ENCODE measurements around the gene MEX3C.

MEX3C gene

GRCh38 chr18:51234117-51235008 is 36.9 kb upstream of the MEX3C start:
- Histone ChIP-seq H2BK120ac (ENCODE audit: insufficient read depth, low read length, poor library complexity) (no peak overlapping the region), H3K4me1 (ENCODE audit: control insufficient read depth in 1 of 2, insufficient read depth in 2 of 2, low read length in 2 of 2) (peaks cover 2 to 7% of the 10 kb centered on the region in 2 experiments), H3K79me1 (ENCODE audit: low read length) (no peaks in the 10 kb centered on the region), H3K9ac (ENCODE audit: low read length) (no peak overlapping the region), H3K14ac (ENCODE audit: low read length) (no peak overlapping the region), H2AK5ac (ENCODE audit: low read length) (no peak overlapping the region), H3K23ac (ENCODE audit: low read length) (no peak overlapping the region), H4K12ac (ENCODE audit: low read depth, low read length) (no peak overlapping the region), H2AFZ (ENCODE audit: insufficient read depth, low read length, poor library complexity) (no peak overlapping the region), H3K4ac (ENCODE audit: low read depth, low read length) (no peak overlapping the region), H3K27ac (ENCODE audit: low read depth, low read length) (no peak overlapping the region), H4K91ac (ENCODE audit: low read depth, low read length) (no peak overlapping the region), H4K8ac (ENCODE audit: low read depth, low read length) (no peak overlapping the region), H3K36me3 (ENCODE audit: control insufficient read depth in 1 of 2, insufficient read depth in 2 of 2, low read length in 2 of 2) (no peaks in the 10 kb centered on the region), H3K27me3 (ENCODE audit: insufficient read depth, low read length) (no peaks in the 10 kb centered on the region), H3K79me2 (ENCODE audit: control insufficient read depth, insufficient read depth, low read length, poor library complexity) (no peaks in the 10 kb centered on the region), H3K4me2 (ENCODE audit: low read length) (no peak overlapping the region), H3K4me3 (ENCODE audit: low read depth, low read length) (no peak overlapping the region), H2BK12ac (ENCODE audit: low read length) (no peak overlapping the region), H3K18ac (ENCODE audit: low read length) (no peak overlapping the region), H2BK5ac (ENCODE audit: low read depth, low read length, poor library complexity) (no peak overlapping the region), H3K9me3 (ENCODE audit: insufficient read depth, low read depth, low read length) (no peaks in the 10 kb centered on the region)
- WGBS (ENCODE audit: extremely low coverage, insufficient coverage, insufficient read length) = no CpG with 5 or more reads among the region's 11 CpGs
- no peak for DNase-seq

DNA sequence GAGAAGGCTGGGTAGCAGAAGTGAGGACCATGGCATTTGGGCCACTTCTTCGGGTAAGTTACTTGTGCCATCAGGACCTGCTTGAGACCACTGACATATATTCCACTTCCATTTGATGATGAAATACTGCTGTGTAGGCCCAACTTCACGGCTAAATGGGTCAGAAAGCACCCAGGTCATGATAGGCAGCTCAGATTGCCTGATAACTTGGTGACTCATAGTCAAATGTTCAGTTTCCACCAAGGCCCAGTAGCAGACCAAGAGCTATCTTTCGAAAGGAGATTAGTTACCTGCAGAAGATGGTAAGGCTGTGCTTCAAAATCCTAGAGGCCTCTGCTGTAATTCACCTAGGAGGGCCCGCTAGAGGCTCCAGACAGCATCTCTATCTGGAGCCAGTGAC is 31.8 kb upstream of the MEX3C start:
- H3K36me3 ChIP-seq (ENCODE audit: control insufficient read depth in 1 of 2, insufficient read depth in 2 of 2, low read length in 2 of 2) = no peaks in the 10 kb centered on the region
- H3K27me3 ChIP-seq (ENCODE audit: insufficient read depth, low read length) = no peaks in the 10 kb centered on the region
- no peak overlapping the region for H3K23ac ChIP-seq (ENCODE audit: low read length)
- no peak overlapping the region for H3K4me2 ChIP-seq (ENCODE audit: low read length)
- DNase-seq = peak; percentile 34 to 60
- H3K9me3 ChIP-seq (ENCODE audit: insufficient read depth, low read depth, low read length) = no peaks in the 10 kb centered on the region
- no peak overlapping the region for H3K27ac ChIP-seq (ENCODE audit: low read depth, low read length)
- H4K8ac ChIP-seq (ENCODE audit: low read depth, low read length) = no peak overlapping the region
- no peak overlapping the region for H2AFZ ChIP-seq (ENCODE audit: insufficient read depth, low read length, poor library complexity)
- no peak overlapping the region for H3K4me3 ChIP-seq (ENCODE audit: low read depth, low read length)
- H4K12ac ChIP-seq (ENCODE audit: low read depth, low read length) = no peak overlapping the region
- no peak overlapping the region for H3K18ac ChIP-seq (ENCODE audit: low read length)
- H3K79me2 ChIP-seq (ENCODE audit: control insufficient read depth, insufficient read depth, low read length, poor library complexity) = no peaks in the 10 kb centered on the region
- no peak overlapping the region for H2BK5ac ChIP-seq (ENCODE audit: low read depth, low read length, poor library complexity)
- no CpG with 5 or more reads among the region's 4 CpGs for WGBS (ENCODE audit: extremely low coverage, insufficient coverage, insufficient read length)
- H2AK5ac ChIP-seq (ENCODE audit: low read length) = no peak overlapping the region
- no peak overlapping the region for H4K91ac ChIP-seq (ENCODE audit: low read depth, low read length)
- H3K4me1 ChIP-seq (ENCODE audit: control insufficient read depth in 1 of 2, insufficient read depth in 2 of 2, low read length in 2 of 2) = peaks cover 3 to 5% of the 10 kb centered on the region in 2 experiments
- no peaks in the 10 kb centered on the region for H3K79me1 ChIP-seq (ENCODE audit: low read length)
- H3K4ac ChIP-seq (ENCODE audit: low read depth, low read length) = no peak overlapping the region
- H3K9ac ChIP-seq (ENCODE audit: low read length) = no peak overlapping the region
- no peak overlapping the region for H2BK120ac ChIP-seq (ENCODE audit: insufficient read depth, low read length, poor library complexity)
- no peak overlapping the region for H2BK12ac ChIP-seq (ENCODE audit: low read length)
- H3K14ac ChIP-seq (ENCODE audit: low read length) = no peak overlapping the region

GRCh38 chr18:51227660-51228059 is 30.2 kb upstream of the MEX3C start:
- H2BK120ac ChIP-seq (ENCODE audit: insufficient read depth, low read length, poor library complexity) = no peak overlapping the region
- H3K23ac ChIP-seq (ENCODE audit: low read length) = no peak overlapping the region
- no peak overlapping the region for H4K91ac ChIP-seq (ENCODE audit: low read depth, low read length)
- no peak overlapping the region for H3K4ac ChIP-seq (ENCODE audit: low read depth, low read length)
- peaks cover 3 to 5% of the 10 kb centered on the region in 2 experiments for H3K4me1 ChIP-seq (ENCODE audit: control insufficient read depth in 1 of 2, insufficient read depth in 2 of 2, low read length in 2 of 2)
- no peak overlapping the region for H3K9ac ChIP-seq (ENCODE audit: low read length)
- H3K79me1 ChIP-seq (ENCODE audit: low read length) = no peaks in the 10 kb centered on the region
- H3K4me2 ChIP-seq (ENCODE audit: low read length) = no peak overlapping the region
- no peak overlapping the region for H2AFZ ChIP-seq (ENCODE audit: insufficient read depth, low read length, poor library complexity)
- no peak overlapping the region for H4K8ac ChIP-seq (ENCODE audit: low read depth, low read length)
- no peaks in the 10 kb centered on the region for H3K36me3 ChIP-seq (ENCODE audit: control insufficient read depth in 1 of 2, insufficient read depth in 2 of 2, low read length in 2 of 2)
- no peak overlapping the region for H3K18ac ChIP-seq (ENCODE audit: low read length)
- H4K12ac ChIP-seq (ENCODE audit: low read depth, low read length) = no peak overlapping the region
- no peak overlapping the region for H3K14ac ChIP-seq (ENCODE audit: low read length)
- H3K79me2 ChIP-seq (ENCODE audit: control insufficient read depth, insufficient read depth, low read length, poor library complexity) = no peaks in the 10 kb centered on the region
- no peaks in the 10 kb centered on the region for H3K27me3 ChIP-seq (ENCODE audit: insufficient read depth, low read length)
- H2BK5ac ChIP-seq (ENCODE audit: low read depth, low read length, poor library complexity) = no peak overlapping the region
- H2AK5ac ChIP-seq (ENCODE audit: low read length) = no peak overlapping the region
- no CpG with 5 or more reads among the region's 1 CpG for WGBS (ENCODE audit: extremely low coverage, insufficient coverage, insufficient read length)
- no peaks in the 10 kb centered on the region for H3K9me3 ChIP-seq (ENCODE audit: insufficient read depth, low read depth, low read length)
- no peak overlapping the region for H3K4me3 ChIP-seq (ENCODE audit: low read depth, low read length)
- DNase-seq = peak in 1 of 2 donors; percentile 13
- no peak overlapping the region for H3K27ac ChIP-seq (ENCODE audit: low read depth, low read length)
- H2BK12ac ChIP-seq (ENCODE audit: low read length) = no peak overlapping the region

DNA sequence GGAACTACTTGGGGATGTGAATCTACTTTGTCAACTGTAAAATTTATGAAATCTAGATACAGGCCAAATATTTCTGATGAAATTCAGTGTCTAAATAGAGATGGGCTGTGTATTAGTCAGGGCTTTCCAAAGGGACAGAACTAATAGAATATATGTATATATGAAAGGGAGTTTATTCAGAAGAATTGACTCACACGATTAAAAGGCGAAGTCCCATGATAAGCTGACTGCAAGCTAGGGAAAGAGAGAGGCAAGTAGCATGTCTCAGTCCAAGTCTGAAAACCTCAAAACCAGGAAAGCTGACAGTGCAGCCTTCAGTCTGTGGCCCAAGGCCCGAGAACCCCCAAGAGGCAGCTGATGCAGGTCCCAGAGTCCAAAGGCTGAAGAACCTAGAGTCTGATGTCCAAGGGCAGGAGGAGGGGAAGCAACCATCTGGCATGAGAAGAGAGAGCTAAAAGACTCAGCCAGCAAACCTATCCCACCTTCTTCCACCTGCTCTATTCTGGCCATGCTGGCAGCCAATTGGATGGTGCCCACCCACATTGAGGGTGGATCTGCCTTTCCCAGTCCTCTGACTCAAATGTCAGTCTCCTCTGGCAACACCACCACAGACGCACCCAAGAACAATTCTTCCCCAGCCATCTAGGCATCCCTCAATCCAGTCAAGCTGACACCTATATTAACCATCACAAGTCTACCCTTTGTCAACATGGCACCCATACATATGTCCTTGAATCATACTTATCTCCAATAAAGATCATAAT is 29.3 kb upstream of the MEX3C start:
- H3K79me2 ChIP-seq (ENCODE audit: control insufficient read depth, insufficient read depth, low read length, poor library complexity) = no peaks in the 10 kb centered on the region
- no peak overlapping the region for H3K4ac ChIP-seq (ENCODE audit: low read depth, low read length)
- no peak overlapping the region for H2AFZ ChIP-seq (ENCODE audit: insufficient read depth, low read length, poor library complexity)
- no peaks in the 10 kb centered on the region for H3K79me1 ChIP-seq (ENCODE audit: low read length)
- H2BK120ac ChIP-seq (ENCODE audit: insufficient read depth, low read length, poor library complexity) = no peak overlapping the region
- H2BK12ac ChIP-seq (ENCODE audit: low read length) = no peak overlapping the region
- no peak overlapping the region for H3K18ac ChIP-seq (ENCODE audit: low read length)
- H4K91ac ChIP-seq (ENCODE audit: low read depth, low read length) = no peak overlapping the region
- H3K27ac ChIP-seq (ENCODE audit: low read depth, low read length) = no peak overlapping the region
- H2BK5ac ChIP-seq (ENCODE audit: low read depth, low read length, poor library complexity) = no peak overlapping the region
- no peak overlapping the region for H3K4me3 ChIP-seq (ENCODE audit: low read depth, low read length)
- H3K36me3 ChIP-seq (ENCODE audit: control insufficient read depth in 1 of 2, insufficient read depth in 2 of 2, low read length in 2 of 2) = no peaks in the 10 kb centered on the region
- no peak overlapping the region for H3K23ac ChIP-seq (ENCODE audit: low read length)
- peaks cover 3 to 5% of the 10 kb centered on the region in 2 experiments for H3K4me1 ChIP-seq (ENCODE audit: control insufficient read depth in 1 of 2, insufficient read depth in 2 of 2, low read length in 2 of 2)
- no peak overlapping the region for H4K12ac ChIP-seq (ENCODE audit: low read depth, low read length)
- H3K14ac ChIP-seq (ENCODE audit: low read length) = no peak overlapping the region
- no peak overlapping the region for H2AK5ac ChIP-seq (ENCODE audit: low read length)
- no peaks in the 10 kb centered on the region for H3K27me3 ChIP-seq (ENCODE audit: insufficient read depth, low read length)
- H3K4me2 ChIP-seq (ENCODE audit: low read length) = no peak overlapping the region
- no peak for DNase-seq
- WGBS (ENCODE audit: extremely low coverage, insufficient coverage, insufficient read length) = no CpG with 5 or more reads among the region's 4 CpGs
- H3K9ac ChIP-seq (ENCODE audit: low read length) = no peak overlapping the region
- H4K8ac ChIP-seq (ENCODE audit: low read depth, low read length) = no peak overlapping the region
- no peaks in the 10 kb centered on the region for H3K9me3 ChIP-seq (ENCODE audit: insufficient read depth, low read depth, low read length)
